KMS-11 (cell line): ENCODE measurements around the gene POTEB3.
"Not testable (repeated sequence)": the region's sequence is repeated elsewhere in the genome, so short reads cannot be mapped to it uniquely, and the experiment has no call there.

Experiments used
- H2AFZ ChIP-seq: fragments of 200-600 bp; sonication (generic); 2 replicates; pipeline ENCODE4 v1.6.1; 2016; ENCODE audit warnings: antibody characterized with exemption, mixed run types, low read depth
- H3K27ac ChIP-seq: fragments of 200-600 bp; sonication (generic); 2 replicates; pipeline ENCODE4 v1.6.1; 2016; ENCODE audit warnings: mild to moderate bottlenecking, mixed run types
- H3K27me3 ChIP-seq: fragments of 200-600 bp; sonication (generic); 2 replicates; pipeline ENCODE4 v1.6.1; 2017; ENCODE audit warnings: mild to moderate bottlenecking, low read depth, mixed run types, moderate library complexity; ENCODE audit not compliant: insufficient read depth
- H3K36me3 ChIP-seq: fragments of 200-600 bp; sonication (generic); 2 replicates; pipeline ENCODE4 v1.6.1; 2017; ENCODE audit warnings: mild to moderate bottlenecking, mixed run types; ENCODE audit not compliant: insufficient read depth
- H3K4me1 ChIP-seq: fragments of 200-600 bp; sonication (generic); 2 replicates; pipeline ENCODE4 v1.6.1; 2016; ENCODE audit warnings: mild to moderate bottlenecking, low read depth, mixed run types; ENCODE audit not compliant: poor library complexity, severe bottlenecking
- H3K4me2 ChIP-seq: fragments of 200-600 bp; sonication (generic); 2 replicates; pipeline ENCODE4 v1.7.0; 2016; ENCODE audit warnings: mild to moderate bottlenecking, mixed run types
- H3K4me3 ChIP-seq: fragments of 200-600 bp; sonication (generic); IDR thresholded peaks from 2 replicates; pipeline ENCODE4 v1.6.1; 2017; ENCODE audit warnings: low read depth, low read length, mixed read lengths; ENCODE audit not compliant: insufficient read depth
- H3K79me2 ChIP-seq: fragments of 200-600 bp; sonication (generic); 2 replicates; pipeline ENCODE4 v1.6.1; 2016; ENCODE audit warnings: low read depth, mixed run types; ENCODE audit not compliant: insufficient read depth
- H3K9ac ChIP-seq: fragments of 200-600 bp; sonication (generic); 2 replicates; pipeline ENCODE4 v1.6.1; 2016; ENCODE audit warnings: mild to moderate bottlenecking, mixed run types
- H4K20me1 ChIP-seq: fragments of 200-600 bp; sonication (generic); 2 replicates; pipeline ENCODE4 v1.6.1; 2016; ENCODE audit warnings: mild to moderate bottlenecking, mixed run types; ENCODE audit not compliant: insufficient read depth

The POTEB3 gene

GRCh38 chr15:21440399-21440798, at the start of gene POTEB3:
Gene POTEB3, minus strand, starts transcription at chr15:21440499. Its CDS starts 488 bp downstream, at chr15:21440011.
- not testable (repeated sequence) for H3K4me2 ChIP-seq, H3K4me3 ChIP-seq, H4K20me1 ChIP-seq, H3K27me3 ChIP-seq, H3K36me3 ChIP-seq, H3K79me2 ChIP-seq, H3K27ac ChIP-seq, H2AFZ ChIP-seq, H3K4me1 ChIP-seq, H3K9ac ChIP-seq

- H3K4me2 ChIP-seq, H3K27ac ChIP-seq, H3K9ac ChIP-seq, H3K4me1 ChIP-seq, H3K36me3 ChIP-seq, H3K27me3 ChIP-seq, H3K4me3 ChIP-seq, H4K20me1 ChIP-seq, H2AFZ ChIP-seq, H3K79me2 ChIP-seq: not testable (repeated sequence)
Observed at GRCh38 chr15:21453683-21454082, 13.4 kb upstream of the POTEB3 start.

- not testable (repeated sequence) for H2AFZ ChIP-seq, H3K27ac ChIP-seq, H3K4me2 ChIP-seq, H3K4me1 ChIP-seq, H3K27me3 ChIP-seq, H4K20me1 ChIP-seq, H3K9ac ChIP-seq, H3K79me2 ChIP-seq, H3K36me3 ChIP-seq, H3K4me3 ChIP-seq
Observed at GRCh38 chr15:21451920-21452563, 11.7 kb upstream of the POTEB3 start.

GRCh38 chr15:21451487-21451886, 11.2 kb upstream of the POTEB3 start:
- H3K4me1 ChIP-seq, H3K36me3 ChIP-seq, H4K20me1 ChIP-seq, H3K9ac ChIP-seq, H2AFZ ChIP-seq, H3K4me2 ChIP-seq, H3K27me3 ChIP-seq, H3K4me3 ChIP-seq, H3K79me2 ChIP-seq, H3K27ac ChIP-seq: not testable (repeated sequence)

GRCh38 chr15:21407366-21407765, 32.9 kb downstream of the POTEB3 start:
- not testable (repeated sequence) for H3K4me3 ChIP-seq, H3K79me2 ChIP-seq, H4K20me1 ChIP-seq, H3K4me2 ChIP-seq, H3K27ac ChIP-seq, H3K9ac ChIP-seq, H3K27me3 ChIP-seq, H2AFZ ChIP-seq, H3K36me3 ChIP-seq, H3K4me1 ChIP-seq

- H3K4me3 ChIP-seq, H3K27me3 ChIP-seq, H4K20me1 ChIP-seq, H3K79me2 ChIP-seq, H3K4me2 ChIP-seq, H3K27ac ChIP-seq, H2AFZ ChIP-seq, H3K36me3 ChIP-seq, H3K4me1 ChIP-seq, H3K9ac ChIP-seq: not testable (repeated sequence)
Observed at GRCh38 chr15:21401531-21401930, 38.8 kb downstream of the POTEB3 start.

- not testable (repeated sequence) for H3K4me2 ChIP-seq, H2AFZ ChIP-seq, H3K9ac ChIP-seq, H3K79me2 ChIP-seq, H3K36me3 ChIP-seq, H3K27ac ChIP-seq, H3K4me3 ChIP-seq, H3K27me3 ChIP-seq, H3K4me1 ChIP-seq, H4K20me1 ChIP-seq
Observed at GRCh38 chr15:21399111-21399510, 41.2 kb downstream of the POTEB3 start.

GRCh38 chr15:21398511-21398910, 41.8 kb downstream of the POTEB3 start:
- not testable (repeated sequence) for H3K4me2 ChIP-seq, H3K36me3 ChIP-seq, H3K79me2 ChIP-seq

GRCh38 chr15:21397656-21398055, 42.6 kb downstream of the POTEB3 start:
- H3K4me1 ChIP-seq, H3K9ac ChIP-seq, H3K4me3 ChIP-seq, H3K36me3 ChIP-seq, H3K79me2 ChIP-seq, H3K27ac ChIP-seq, H3K4me2 ChIP-seq, H4K20me1 ChIP-seq, H3K27me3 ChIP-seq, H2AFZ ChIP-seq: not testable (repeated sequence)

More at GRCh38 chr15:21398511-21398910, 41.8 kb downstream of the POTEB3 start:
- H2AFZ ChIP-seq, H3K4me3 ChIP-seq, H3K4me1 ChIP-seq, H4K20me1 ChIP-seq, H3K27me3 ChIP-seq, H3K27ac ChIP-seq, H3K9ac ChIP-seq: not testable (repeated sequence)

GRCh38 chr15:21397186-21397585, 43.1 kb downstream of the POTEB3 start:
- not testable (repeated sequence) for H3K36me3 ChIP-seq, H4K20me1 ChIP-seq, H3K4me3 ChIP-seq, H2AFZ ChIP-seq, H3K27me3 ChIP-seq, H3K4me1 ChIP-seq, H3K79me2 ChIP-seq, H3K9ac ChIP-seq, H3K4me2 ChIP-seq, H3K27ac ChIP-seq

- H3K9ac ChIP-seq, H2AFZ ChIP-seq, H3K4me2 ChIP-seq, H3K4me3 ChIP-seq, H4K20me1 ChIP-seq, H3K4me1 ChIP-seq, H3K27ac ChIP-seq, H3K79me2 ChIP-seq, H3K36me3 ChIP-seq, H3K27me3 ChIP-seq: not testable (repeated sequence)
Observed at GRCh38 chr15:21385961-21386360, 54.3 kb downstream of the POTEB3 start.
